OCI-M2 (cell line): Measurements from ENCODE around the gene AUTS2.

Source experiments
- DNase-seq: peaks from one replicate; lab custom pipeline; 2025; ENCODE audit not compliant: unreplicated experiment; lab: John Stamatoyannopoulos, UW

Gene AUTS2

GRCh38 chr7:70432567-70433001 lies 834.3 kb downstream of the AUTS2 start:
- no peak for DNase-seq

GRCh38 chr7:70434376-70434775 lies 836.1 kb downstream of the AUTS2 start:
- no peak for DNase-seq

DNA sequence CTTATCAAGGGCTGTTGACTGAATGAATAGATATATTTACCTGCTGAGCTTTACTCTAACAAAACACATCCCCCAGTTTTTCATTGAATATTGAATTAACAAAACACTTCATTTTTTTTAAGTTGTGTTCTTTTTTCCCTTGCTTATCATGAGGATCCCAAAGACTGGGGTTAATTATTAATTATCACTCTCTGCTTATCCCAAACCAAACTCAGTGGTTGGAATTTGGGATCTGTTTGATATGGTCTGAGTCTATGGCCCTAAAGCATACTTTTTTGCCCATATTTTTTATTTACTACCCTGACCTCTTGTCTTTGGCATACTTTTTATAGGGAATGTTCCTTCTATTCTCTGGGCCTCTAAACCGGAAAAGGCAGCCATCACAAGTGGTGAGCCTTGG lies 836.5 kb downstream of the AUTS2 start:
- no peak for DNase-seq

DNA sequence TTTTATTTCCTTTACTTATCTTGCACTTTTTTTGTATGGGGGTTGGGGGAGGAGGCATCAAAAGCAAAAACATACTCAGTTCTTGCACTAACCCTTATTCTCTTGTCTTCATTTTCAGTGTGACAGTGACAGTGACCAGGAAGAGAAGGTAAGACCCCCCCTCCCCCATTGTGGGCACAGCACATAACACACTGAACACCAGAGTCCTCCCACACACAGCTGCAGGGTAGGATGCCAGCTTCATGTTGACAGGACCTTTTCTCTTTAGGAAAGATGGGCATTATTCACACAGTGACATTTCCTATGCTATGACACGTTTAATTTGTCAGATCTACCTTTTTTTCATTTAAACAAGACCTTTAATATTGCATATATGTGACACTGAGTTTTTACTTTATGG lies 837.4 kb downstream of the AUTS2 start:
- DNase-seq: no peak

DNA sequence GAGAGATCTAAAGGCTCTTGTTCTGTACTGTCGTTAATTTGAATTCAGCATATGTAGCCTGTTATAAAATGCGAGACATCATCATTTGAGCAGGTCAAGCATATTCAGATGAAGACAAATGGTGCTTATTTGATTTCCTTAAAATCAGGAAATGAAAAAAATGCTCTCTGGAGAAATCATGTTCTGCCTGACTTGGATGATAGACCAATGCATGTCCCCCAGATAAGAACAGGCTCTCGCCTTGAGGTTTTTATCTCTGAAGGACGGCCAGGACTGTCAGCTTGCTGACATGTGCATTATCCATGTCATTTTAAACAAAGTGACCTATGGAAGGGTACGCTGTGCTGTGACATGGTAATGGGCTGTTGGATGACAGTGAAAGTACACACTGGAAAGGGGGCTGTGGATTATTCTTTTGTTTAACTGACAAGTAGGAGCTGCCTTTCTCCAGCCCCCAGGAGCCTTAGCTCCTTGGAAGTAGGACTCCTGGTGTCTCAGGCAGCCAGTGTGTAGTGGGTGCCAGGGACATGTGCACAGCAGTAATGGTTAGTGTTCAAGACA lies 838.6 kb downstream of the AUTS2 start:
- DNase-seq: no peak

GRCh38 chr7:70439651-70440050 lies 841.4 kb downstream of the AUTS2 start:
- no peak for DNase-seq

GRCh38 chr7:70446448-70447143 lies 848.3 kb downstream of the AUTS2 start:
- DNase-seq: no peak

DNA sequence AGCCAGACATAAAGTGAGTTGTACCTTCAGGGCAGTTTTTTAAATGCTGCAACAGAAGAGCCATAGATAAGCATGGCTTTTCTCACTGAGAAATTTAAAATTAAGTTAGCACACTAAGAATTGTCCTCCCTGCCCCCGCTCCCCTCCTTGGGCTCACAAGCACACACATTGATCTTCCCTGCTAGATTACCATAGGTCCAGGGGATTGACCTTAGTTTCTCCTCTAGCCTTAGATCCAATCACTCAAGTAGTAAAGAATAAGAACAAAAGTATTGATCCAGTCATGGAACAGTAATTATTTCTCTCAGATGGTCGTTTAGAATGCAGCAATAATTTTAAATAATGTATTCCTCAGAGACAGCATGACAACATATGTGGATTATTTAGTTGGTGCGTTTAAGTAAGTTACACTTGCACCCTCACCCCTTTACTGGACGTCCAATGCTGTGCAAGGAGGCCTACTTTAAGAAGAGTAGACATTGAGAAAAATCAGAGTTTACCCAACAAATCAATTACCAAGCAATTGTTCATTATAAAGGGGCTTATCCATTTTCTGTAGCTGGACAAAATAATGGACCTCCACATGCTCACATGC lies 850.1 kb downstream of the AUTS2 start:
- DNase-seq: no peak

DNA sequence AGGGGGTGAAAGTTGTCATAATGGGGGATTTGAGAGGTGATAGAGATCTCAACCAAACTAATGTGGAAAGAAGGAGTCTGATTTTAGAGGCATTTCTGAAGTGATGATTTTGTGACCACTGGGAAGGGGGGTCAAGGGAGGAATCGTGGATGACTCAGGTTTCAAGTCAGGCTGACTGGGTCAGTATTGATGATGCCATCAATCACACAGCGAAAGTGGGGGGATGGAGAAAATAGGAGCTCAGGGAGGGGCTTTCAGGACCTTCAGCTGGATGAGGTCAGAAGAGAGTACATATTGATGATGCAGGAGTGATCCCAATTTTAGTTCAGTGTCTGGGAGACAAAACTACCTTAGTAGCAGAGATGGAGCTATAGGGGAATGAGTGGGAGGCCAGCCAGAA lies 852.5 kb downstream of the AUTS2 start:
- no peak for DNase-seq

DNA sequence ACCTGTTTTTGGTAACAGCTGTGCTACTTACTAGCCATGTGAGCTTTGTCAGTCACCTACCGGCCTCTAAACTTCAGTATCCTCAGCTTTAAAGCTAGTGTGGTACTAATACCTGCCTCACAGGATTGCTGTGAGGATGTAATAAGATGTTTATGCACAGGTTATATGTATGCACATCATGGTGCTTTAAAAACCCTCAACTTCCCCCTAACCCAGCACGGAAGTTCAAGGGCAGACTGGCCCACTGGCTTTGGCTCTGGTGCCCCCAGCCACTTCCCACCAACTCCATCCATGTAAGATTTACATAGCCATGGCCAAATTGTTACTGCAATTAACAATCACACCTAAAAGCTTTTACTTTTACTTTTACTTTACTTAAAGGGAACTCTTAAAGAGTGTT lies 857.6 kb downstream of the AUTS2 start:
- no peak for DNase-seq

DNA sequence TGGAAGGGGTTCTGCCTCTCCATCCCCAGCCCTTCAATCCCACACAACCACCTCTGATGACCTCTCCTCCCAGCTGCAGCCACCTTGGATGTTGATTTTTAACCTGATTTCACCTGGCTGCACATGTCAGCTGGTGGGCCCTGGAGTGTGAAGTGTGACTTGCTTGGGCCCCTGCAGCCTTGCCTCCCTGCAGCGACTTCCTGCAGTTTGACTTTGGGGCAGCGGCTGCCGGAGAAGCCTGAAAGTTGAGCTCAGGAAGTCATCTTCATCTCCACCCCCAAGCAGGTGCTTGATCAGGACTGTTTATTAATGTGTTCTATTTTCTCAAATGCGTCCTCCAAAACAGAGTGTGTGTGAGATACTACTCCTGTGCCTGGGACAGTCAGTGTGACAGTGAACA lies 858.4 kb downstream of the AUTS2 start:
- no peak for DNase-seq

DNA sequence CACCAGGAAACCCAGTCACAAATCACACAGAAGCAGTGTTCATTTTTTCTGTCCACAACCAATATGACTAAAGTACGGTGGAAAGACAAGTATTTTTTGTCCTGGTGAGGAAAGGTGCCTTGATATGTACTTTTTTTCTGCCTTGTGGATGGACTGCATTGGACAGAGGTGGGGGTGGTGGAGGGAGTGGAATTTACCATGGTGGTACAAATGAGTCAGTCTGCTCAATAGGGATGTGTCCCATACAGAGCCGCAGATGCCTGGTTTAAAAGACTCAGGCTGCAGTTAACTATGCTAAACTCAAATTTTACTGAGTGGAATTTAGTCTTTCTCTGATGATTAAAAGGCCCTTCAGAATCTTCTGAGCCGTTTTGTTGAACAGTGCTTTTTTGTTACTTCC lies 859.2 kb downstream of the AUTS2 start:
- no peak for DNase-seq

DNA sequence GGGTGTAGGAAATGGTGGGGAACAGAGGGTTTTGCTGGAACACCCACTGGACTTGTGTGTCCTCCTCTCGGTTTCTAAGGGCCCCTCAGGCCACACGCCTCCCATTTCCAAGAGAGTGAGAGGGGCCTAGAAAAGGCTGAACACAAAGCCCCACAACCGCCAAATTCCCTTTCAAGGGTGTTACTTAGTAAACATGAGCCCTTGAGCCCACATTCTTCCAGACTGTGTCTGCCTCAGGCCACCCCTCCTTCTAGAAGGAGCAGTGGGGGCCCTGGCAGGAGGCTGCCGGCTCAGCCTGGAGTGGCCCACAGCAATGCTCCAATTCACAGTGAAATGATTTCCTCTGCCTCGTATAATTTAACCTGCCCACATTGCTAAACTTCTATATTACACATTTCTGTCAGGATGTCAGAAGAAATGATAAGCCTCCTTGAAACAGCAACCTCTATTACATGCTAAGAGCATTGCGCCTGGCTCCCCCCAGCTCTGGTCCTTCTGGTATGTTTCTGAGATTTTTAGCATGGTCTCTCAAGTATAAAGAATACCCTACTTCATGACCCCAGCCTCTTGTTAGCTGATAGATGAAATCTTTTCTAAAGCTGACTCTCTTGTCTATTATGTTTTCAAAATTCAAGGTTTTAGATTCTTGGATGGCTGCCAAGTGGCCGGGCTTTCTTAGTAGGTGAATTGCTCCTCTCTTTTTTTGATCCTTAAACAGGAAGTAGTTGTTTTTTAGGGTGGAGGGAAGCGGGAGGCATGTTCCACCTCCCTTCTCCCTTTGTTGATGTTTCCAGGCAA lies 859.8 kb downstream of the AUTS2 start:
- no peak for DNase-seq

- DNase-seq: no peak
Observed at GRCh38 chr7:70458745-70459144, 860.5 kb downstream of the AUTS2 start.

- no peak for DNase-seq
Observed at GRCh38 chr7:70459546-70459945, 861.3 kb downstream of the AUTS2 start.

DNA sequence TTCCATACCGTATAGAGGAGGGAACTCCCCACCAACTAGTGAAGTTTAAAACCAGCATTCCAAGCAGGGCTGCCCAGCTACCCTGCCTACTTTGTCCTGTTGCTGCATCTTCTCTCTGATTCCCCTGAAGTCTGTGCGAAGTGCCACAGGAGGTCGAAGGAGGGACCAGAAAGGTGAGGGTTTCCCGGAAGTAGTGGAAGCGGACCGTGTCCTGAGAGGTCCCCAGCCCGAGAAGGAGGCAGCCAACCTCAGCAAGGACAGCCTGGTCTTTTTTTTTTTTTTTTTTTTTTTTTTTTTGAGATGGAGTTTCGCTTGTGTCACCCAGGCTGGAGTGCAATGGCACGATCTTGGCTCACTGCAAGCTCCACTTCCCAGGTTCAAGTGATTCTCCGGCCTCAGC lies 861.8 kb downstream of the AUTS2 start:
- no peak for DNase-seq

DNA sequence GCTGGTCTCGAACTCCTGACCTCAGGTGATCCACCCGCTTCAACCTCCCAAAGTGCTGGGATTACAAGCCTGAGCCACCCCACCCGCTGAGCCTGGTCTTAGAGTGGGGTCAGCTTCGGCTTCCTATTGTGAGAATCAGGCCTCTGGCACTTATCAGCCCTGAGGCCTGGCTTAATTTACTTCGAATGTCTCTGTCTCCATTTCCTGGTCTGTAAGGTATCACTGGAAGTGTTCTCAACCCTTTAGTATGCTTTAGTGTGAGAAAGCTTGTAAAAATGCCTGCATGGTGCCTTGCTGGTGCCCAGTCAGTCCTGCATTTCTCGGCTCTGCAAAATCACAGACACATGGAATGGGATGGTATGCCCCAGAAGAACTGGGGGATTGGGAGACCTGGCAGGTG lies 862.3 kb downstream of the AUTS2 start:
- no peak for DNase-seq

- DNase-seq: no peak
Observed at GRCh38 chr7:70463352-70463938, 865.2 kb downstream of the AUTS2 start.

- no peak for DNase-seq
Observed at GRCh38 chr7:70466725-70467364, 868.6 kb downstream of the AUTS2 start.

DNA sequence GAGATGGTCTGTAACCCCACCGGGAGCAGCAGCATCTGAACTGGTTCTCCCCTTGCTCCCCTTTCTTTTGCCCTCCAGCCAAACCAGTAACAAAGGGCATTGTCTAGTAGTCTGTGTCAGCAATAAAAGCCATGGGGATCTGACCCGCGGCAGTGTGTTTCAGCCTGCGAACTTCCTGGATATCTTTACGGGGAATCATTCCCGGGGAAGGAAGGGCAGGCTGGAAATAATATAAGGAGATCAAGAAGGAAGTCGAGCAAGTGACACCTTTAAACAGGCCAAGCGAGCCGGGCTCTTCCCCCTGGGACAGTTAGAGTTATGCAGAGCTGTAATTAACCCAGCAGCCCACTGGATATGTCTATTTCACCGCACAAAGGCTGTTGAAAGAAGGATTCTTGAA lies 872.5 kb downstream of the AUTS2 start:
- DNase-seq: no peak

GRCh38 chr7:70472601-70473237 lies 874.4 kb downstream of the AUTS2 start:
- no peak for DNase-seq
